HG02763 (cell line): ENCODE data around the gene PRMT7.

Experiments used
- ATAC-seq: cut with Tn5 transposase; IDR thresholded peaks from one replicate; pipeline ENCODE4 v1.9.1; 2021; ENCODE audit warnings: mild to moderate bottlenecking, moderate library complexity; ENCODE audit not compliant: unreplicated experiment

PRMT7 gene

GRCh38 chr16:68373528-68374245 is 62.9 kb downstream of the PRMT7 start:
- no peak for ATAC-seq

- no peak for ATAC-seq
Observed at GRCh38 chr16:68374246-68374805, 63.5 kb downstream of the PRMT7 start.

GRCh38 chr16:68374961-68375660 is 64.3 kb downstream of the PRMT7 start:
- ATAC-seq, result no peak

GRCh38 chr16:68375801-68376536 is 65.2 kb downstream of the PRMT7 start:
- no peak for ATAC-seq

- no peak for ATAC-seq
Observed at GRCh38 chr16:68376590-68376989, 65.8 kb downstream of the PRMT7 start.

- ATAC-seq, result no peak
Observed at GRCh38 chr16:68377221-68377620, 66.4 kb downstream of the PRMT7 start.

- ATAC-seq, result no peak
Observed at GRCh38 chr16:68377667-68378393, 67.0 kb downstream of the PRMT7 start.

- ATAC-seq, result no peak
Observed at GRCh38 chr16:68378436-68379415, 67.9 kb downstream of the PRMT7 start.

GRCh38 chr16:68379472-68380347 is 68.9 kb downstream of the PRMT7 start:
- no peak for ATAC-seq

- ATAC-seq, result no peak
Observed at GRCh38 chr16:68380348-68380670, 69.5 kb downstream of the PRMT7 start.

GRCh38 chr16:68380676-68381362 is 70.0 kb downstream of the PRMT7 start:
- no peak for ATAC-seq

GRCh38 chr16:68381363-68381724 is 70.5 kb downstream of the PRMT7 start:
- ATAC-seq, result no peak

GRCh38 chr16:68382296-68382718 is 71.5 kb downstream of the PRMT7 start:
- no peak for ATAC-seq

- no peak for ATAC-seq
Observed at GRCh38 chr16:68383858-68384257, 73.0 kb downstream of the PRMT7 start.

GRCh38 chr16:68384288-68385161 is 73.7 kb downstream of the PRMT7 start:
- ATAC-seq, result no peak

GRCh38 chr16:68385371-68385770 is 74.6 kb downstream of the PRMT7 start:
- no peak for ATAC-seq

GRCh38 chr16:68386628-68387027 is 75.8 kb downstream of the PRMT7 start:
- no peak for ATAC-seq
